Endothelial cell of umbilical vein (primary cell): ENCODE data around the gene CEP19.

Experiments
- EZH2 ChIP-seq: IDR thresholded peaks from 2 replicates; pipeline ENCODE4 v1.6.1; 2012; ENCODE audit warnings: borderline replicate concordance, low read depth, mild to moderate bottlenecking, moderate library complexity, low read length, inconsistent platforms; ENCODE audit not compliant: severe bottlenecking
- FOS ChIP-seq: IDR thresholded peaks from 2 replicates; pipeline ENCODE4 v1.6.1; 2011; ENCODE audit warnings: mild to moderate bottlenecking, low read length, moderate library complexity, borderline replicate concordance; ENCODE audit not compliant: insufficient read depth
- GATA2 ChIP-seq: IDR thresholded peaks from 2 replicates; pipeline ENCODE4 v1.7.0; 2011; ENCODE audit warnings: low read depth, mild to moderate bottlenecking, moderate library complexity, mixed read lengths, low read length; ENCODE audit not compliant: insufficient read length, insufficient read depth
- JUN ChIP-seq: IDR thresholded peaks from 2 replicates; pipeline ENCODE4 v1.6.1; 2011; ENCODE audit warnings: borderline replicate concordance, low read depth; ENCODE audit not compliant: insufficient read length, insufficient read depth
- POLR2A ChIP-seq: IDR thresholded peaks from 2 replicates; pipeline ENCODE4 v1.6.1; 2012; ENCODE audit warnings: low read depth, mild to moderate bottlenecking, control low read depth, low read length
- POLR2AphosphoS5 ChIP-seq: IDR thresholded peaks from 2 replicates; pipeline ENCODE4 v1.6.1; 2012; ENCODE audit warnings: low read depth, mild to moderate bottlenecking, control low read depth, low read length, moderate library complexity; ENCODE audit not compliant: insufficient read depth
- TF ChIP-seq, protein P1 (sequence below), 2 donors: IDR thresholded peaks; 1 replicate in 1 of 2; 2 replicates in 1 of 2; pipeline ENCODE4 v1.5.1; 2011; ENCODE audit warnings: low read length in 2 of 2, mild to moderate bottlenecking in 2 of 2, moderate library complexity in 2 of 2, control low read depth in 1 of 2, inconsistent platforms in 1 of 2, low read depth in 1 of 2; ENCODE audit not compliant: insufficient read depth in 1 of 2; ENCODE audit errors: extremely low read depth in 1 of 2
- TF ChIP-seq, protein P2 (sequence below): IDR thresholded peaks from 2 replicates; pipeline ENCODE4 v1.6.1; 2011; ENCODE audit not compliant: insufficient read depth, insufficient read length

DNA sequence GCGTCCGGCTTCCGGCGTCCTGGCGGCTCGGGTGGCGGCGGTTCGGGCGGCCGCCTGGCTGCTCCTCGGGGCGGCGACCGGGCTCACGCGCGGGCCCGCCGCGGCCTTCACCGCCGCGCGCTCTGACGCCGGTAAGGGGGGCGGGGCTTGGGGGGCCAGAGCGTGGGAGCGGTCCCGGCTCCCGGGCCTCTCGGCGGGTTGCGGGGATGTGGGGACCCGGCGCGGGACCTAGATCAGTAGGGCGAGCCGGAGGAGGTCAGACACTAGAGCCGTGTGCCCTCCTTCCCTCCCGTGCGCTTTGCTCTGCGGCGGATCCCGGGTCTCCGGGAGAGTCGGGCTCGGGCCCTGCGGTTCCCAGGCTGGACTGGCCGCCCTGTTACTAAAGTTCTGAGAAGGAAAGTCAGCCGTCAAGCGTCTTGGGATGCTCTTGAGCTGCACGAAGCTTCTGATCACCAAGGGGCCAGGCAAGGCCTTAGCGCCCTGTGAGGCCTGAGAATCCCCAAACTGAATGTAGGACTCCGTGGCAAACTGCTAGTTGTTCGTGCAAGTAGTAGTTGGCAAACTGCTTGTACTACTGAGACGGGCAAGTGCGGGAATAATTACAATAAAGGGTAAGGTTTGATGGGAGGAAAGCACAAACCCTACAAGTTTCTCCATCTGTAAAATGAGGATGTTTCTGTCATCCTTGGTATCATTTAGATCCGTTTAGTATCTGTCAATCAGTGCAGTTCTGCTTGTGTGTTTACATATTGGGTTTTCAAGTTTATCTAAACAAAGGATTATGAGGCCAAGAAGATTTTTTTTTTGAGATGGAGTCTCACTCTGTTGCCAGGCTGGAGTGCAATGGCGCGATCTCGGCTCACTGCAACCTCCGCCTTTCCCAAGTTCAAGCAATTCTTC, 714 bp upstream of the CEP19 start:
- TF ChIP-seq, protein P1, sequence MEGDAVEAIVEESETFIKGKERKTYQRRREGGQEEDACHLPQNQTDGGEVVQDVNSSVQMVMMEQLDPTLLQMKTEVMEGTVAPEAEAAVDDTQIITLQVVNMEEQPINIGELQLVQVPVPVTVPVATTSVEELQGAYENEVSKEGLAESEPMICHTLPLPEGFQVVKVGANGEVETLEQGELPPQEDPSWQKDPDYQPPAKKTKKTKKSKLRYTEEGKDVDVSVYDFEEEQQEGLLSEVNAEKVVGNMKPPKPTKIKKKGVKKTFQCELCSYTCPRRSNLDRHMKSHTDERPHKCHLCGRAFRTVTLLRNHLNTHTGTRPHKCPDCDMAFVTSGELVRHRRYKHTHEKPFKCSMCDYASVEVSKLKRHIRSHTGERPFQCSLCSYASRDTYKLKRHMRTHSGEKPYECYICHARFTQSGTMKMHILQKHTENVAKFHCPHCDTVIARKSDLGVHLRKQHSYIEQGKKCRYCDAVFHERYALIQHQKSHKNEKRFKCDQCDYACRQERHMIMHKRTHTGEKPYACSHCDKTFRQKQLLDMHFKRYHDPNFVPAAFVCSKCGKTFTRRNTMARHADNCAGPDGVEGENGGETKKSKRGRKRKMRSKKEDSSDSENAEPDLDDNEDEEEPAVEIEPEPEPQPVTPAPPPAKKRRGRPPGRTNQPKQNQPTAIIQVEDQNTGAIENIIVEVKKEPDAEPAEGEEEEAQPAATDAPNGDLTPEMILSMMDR (IDR thresholded peaks at IDR 0.05; ENCODE audit: extremely low read depth in 1 of 2, insufficient read depth in 1 of 2, low read depth in 1 of 2, low read length in 2 of 2) = no peak
- TF ChIP-seq EZH2 (no peak), POLR2A (no peak), JUN (no peak), POLR2AphosphoS5 (no peak), GATA2 (no peak), FOS (no peak)
- TF ChIP-seq, protein P2, sequence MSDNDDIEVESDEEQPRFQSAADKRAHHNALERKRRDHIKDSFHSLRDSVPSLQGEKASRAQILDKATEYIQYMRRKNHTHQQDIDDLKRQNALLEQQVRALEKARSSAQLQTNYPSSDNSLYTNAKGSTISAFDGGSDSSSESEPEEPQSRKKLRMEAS = no peak
